HEK293 (cell line): ENCODE data around the gene TRAF3.
"Not testable (repeated sequence)": the region's sequence is repeated elsewhere in the genome, so short reads cannot be mapped to it uniquely, and the experiment has no call there.

ENCODE experiments used
- CTCF ChIA-PET: fragments of 350-600 bp; formaldehyde crosslinking; extraction: SDS; loops from one replicate; lab custom pipeline; 2021; ENCODE audit warnings: antibody characterized with exemption; lab: Yijun Ruan, JAX
- POLR2A ChIA-PET: fragments of 300-600 bp; formaldehyde crosslinking; extraction: SDS; loops from one replicate; lab custom pipeline; 2020; ENCODE audit warnings: antibody characterized with exemption, inconsistent platforms; lab: Yijun Ruan, JAX
- H3K27ac ChIP-seq: fragments of 200-500 bp; sonication (Bioruptor generic); 2 replicates; pipeline ENCODE4 v1.5.1; 2014; ENCODE audit warnings: low read depth, low read length, control low read depth, inconsistent platforms; ENCODE audit errors: extremely low read depth
- H3K36me3 ChIP-seq, 2 experiments: fragments of 200-500 bp in 1 of 2; sonication (Bioruptor generic) in 1 of 2; 1 replicate in 1 of 2; 2 replicates in 1 of 2; pipeline ENCODE4 v1.5.1; 2014 to 2017; ENCODE audit warnings: inconsistent platforms in 2 of 2, low read length in 2 of 2; ENCODE audit not compliant: control insufficient read depth in 2 of 2, insufficient read depth in 1 of 2
- H3K4me1 ChIP-seq: fragments of 200-500 bp; sonication (Bioruptor generic); 2 replicates; pipeline ENCODE4 v1.5.1; 2014; ENCODE audit warnings: mild to moderate bottlenecking, low read length, inconsistent platforms; ENCODE audit not compliant: control insufficient read depth, insufficient read depth
- H3K4me3 ChIP-seq: 2 replicates; pipeline ENCODE4 v1.5.1; 2011; ENCODE audit warnings: low read depth, mild to moderate bottlenecking, control low read depth, low read length, moderate library complexity
- H3K9me3 ChIP-seq: fragments of 200-500 bp; sonication (Bioruptor generic); 2 replicates; pipeline ENCODE4 v1.5.1; 2014; ENCODE audit warnings: low read depth, low read length, inconsistent platforms; ENCODE audit not compliant: control insufficient read depth, insufficient read depth
- AEBP2 ChIP-seq: fragments of 450-650 bp; formaldehyde crosslinking; IDR thresholded peaks from 2 replicates; pipeline ENCODE4 v1.5.1; 2016; ENCODE audit warnings: missing biosample characterization, missing genetic modification characterization, borderline replicate concordance
- EGR2 ChIP-seq: fragments of 450-650 bp; formaldehyde crosslinking; IDR thresholded peaks from 2 replicates; pipeline ENCODE4 v1.5.1; 2016; ENCODE audit warnings: low read depth, missing biosample characterization, missing genetic modification characterization
- GLI2 ChIP-seq: fragments of 450-650 bp; formaldehyde crosslinking; IDR thresholded peaks from 2 replicates; pipeline ENCODE4; 2017; ENCODE audit warnings: missing biosample characterization, missing genetic modification characterization, low read depth, borderline replicate concordance
- HIC1 ChIP-seq: fragments of 450-650 bp; formaldehyde crosslinking; IDR thresholded peaks from 2 replicates; pipeline ENCODE4 v1.5.1; 2016; ENCODE audit warnings: missing biosample characterization, missing genetic modification characterization
- KLF16 ChIP-seq: fragments of 450-650 bp; formaldehyde crosslinking; IDR thresholded peaks from 2 replicates; pipeline ENCODE4 v1.5.1; 2017; ENCODE audit warnings: missing biosample characterization, missing genetic modification characterization
- SALL2 ChIP-seq: fragments of 450-650 bp; formaldehyde crosslinking; IDR thresholded peaks from 2 replicates; pipeline ENCODE4 v1.5.0; 2017; ENCODE audit warnings: missing biosample characterization, mild to moderate bottlenecking, missing genetic modification characterization, borderline replicate concordance
- ZBTB1 ChIP-seq: fragments of 450-650 bp; formaldehyde crosslinking; IDR thresholded peaks from 2 replicates; pipeline ENCODE4 v1.5.1; 2016; ENCODE audit warnings: missing biosample characterization, missing genetic modification characterization
- ZBTB17 ChIP-seq: fragments of 450-650 bp; formaldehyde crosslinking; IDR thresholded peaks from 2 replicates; pipeline ENCODE4 v1.5.1; 2016; ENCODE audit warnings: missing biosample characterization, missing genetic modification characterization
- ZBTB20 ChIP-seq: fragments of 450-650 bp; formaldehyde crosslinking; IDR thresholded peaks from 2 replicates; pipeline ENCODE4 v1.5.1; 2016; ENCODE audit warnings: missing biosample characterization, missing genetic modification characterization
- ZFHX2 ChIP-seq: fragments of 450-650 bp; formaldehyde crosslinking; conservative IDR thresholded peaks from 2 replicates; pipeline ENCODE4 v1.5.1; 2016; ENCODE audit warnings: missing biosample characterization, missing genetic modification characterization
- ZNF169 ChIP-seq: fragments of 450-650 bp; formaldehyde crosslinking; IDR thresholded peaks from 2 replicates; pipeline ENCODE4 v1.5.1; 2016; ENCODE audit warnings: missing biosample characterization, missing genetic modification characterization
- ZNF214 ChIP-seq: fragments of 450-650 bp; formaldehyde crosslinking; IDR thresholded peaks from 2 replicates; pipeline ENCODE4 v1.5.1; 2017; ENCODE audit warnings: missing biosample characterization, mild to moderate bottlenecking, missing genetic modification characterization, borderline replicate concordance
- ZNF274 ChIP-seq, 2 experiments: fragments of 200-500 bp in 1 of 2; fragments of 450-650 bp in 1 of 2; sonication (Bioruptor generic) in 1 of 2; formaldehyde crosslinking in 1 of 2; IDR thresholded peaks; 2 replicates each; pipeline versions ENCODE4 v1.5.1 to v1.6.1; 2014 to 2016; ENCODE audit warnings: borderline replicate concordance in 1 of 2, inconsistent platforms in 1 of 2, low read length in 1 of 2, missing biosample characterization in 1 of 2, missing genetic modification characterization in 1 of 2
- ZNF350 ChIP-seq: fragments of 450-650 bp; formaldehyde crosslinking; IDR thresholded peaks from 2 replicates; pipeline ENCODE4 v1.5.0; 2017; ENCODE audit warnings: missing biosample characterization, mild to moderate bottlenecking, missing genetic modification characterization
- ZNF398 ChIP-seq: fragments of 450-650 bp; formaldehyde crosslinking; IDR thresholded peaks from 2 replicates; pipeline ENCODE4 v1.5.1; 2017; ENCODE audit warnings: missing biosample characterization, missing genetic modification characterization
- ZNF404 ChIP-seq: fragments of 450-650 bp; formaldehyde crosslinking; IDR thresholded peaks from 2 replicates; pipeline ENCODE4 v1.5.1; 2017; ENCODE audit warnings: missing biosample characterization, missing genetic modification characterization
- ZNF626 ChIP-seq: fragments of 450-650 bp; sonication (Bioruptor Pico); formaldehyde crosslinking; IDR thresholded peaks from 2 replicates; pipeline ENCODE4 v1.5.1; 2018; ENCODE audit warnings: missing biosample characterization, missing genetic modification characterization, inconsistent platforms
- ZNF768 ChIP-seq: fragments of 450-650 bp; formaldehyde crosslinking; IDR thresholded peaks from 2 replicates; pipeline ENCODE4 v1.5.1; 2018; ENCODE audit warnings: missing biosample characterization, mild to moderate bottlenecking, missing genetic modification characterization
- ZNF830 ChIP-seq: fragments of 450-650 bp; IDR thresholded peaks from 2 replicates; pipeline ENCODE4 v1.5.0; 2018; ENCODE audit warnings: missing biosample characterization, missing genetic modification characterization, low read depth, mild to moderate bottlenecking, moderate library complexity
- TF ChIP-seq, protein P1 (sequence below): fragments of 450-650 bp; formaldehyde crosslinking; IDR thresholded peaks from 2 replicates; pipeline ENCODE4 v1.5.1; 2016; ENCODE audit warnings: missing biosample characterization, missing genetic modification characterization
- TF ChIP-seq, protein P2 (sequence below): fragments of 450-650 bp; formaldehyde crosslinking; IDR thresholded peaks from 2 replicates; pipeline ENCODE4 v1.5.0; 2017; ENCODE audit warnings: missing biosample characterization, missing genetic modification characterization, borderline replicate concordance

The TRAF3 gene

GRCh38 chr14:102877511-102877910 is 100.3 kb downstream of the TRAF3 start:
- H3K36me3 ChIP-seq: peaks cover 16 to 54% of the 10 kb centered on the region in 2 experiments; a peak in 2 of 3 replicates
- not testable (repeated sequence) for H3K4me3 ChIP-seq, H3K4me1 ChIP-seq, H3K27ac ChIP-seq, H3K9me3 ChIP-seq
- ChIA-PET CTCF (interaction anchor here (0.7 to 1.0 kb wide), 2 partner anchors 101 to 165 kb away, joined by 3 to 6 read pairs; no protein-coding TSS in a partner anchor), POLR2A (interaction anchor here (0.8 kb wide), 1 partner anchor 73 kb away, joined by 3 read pairs; no protein-coding TSS in a partner anchor)
- TF ChIP-seq ZBTB17 (tag by site-specific recombination): peak; percentile 99

DNA sequence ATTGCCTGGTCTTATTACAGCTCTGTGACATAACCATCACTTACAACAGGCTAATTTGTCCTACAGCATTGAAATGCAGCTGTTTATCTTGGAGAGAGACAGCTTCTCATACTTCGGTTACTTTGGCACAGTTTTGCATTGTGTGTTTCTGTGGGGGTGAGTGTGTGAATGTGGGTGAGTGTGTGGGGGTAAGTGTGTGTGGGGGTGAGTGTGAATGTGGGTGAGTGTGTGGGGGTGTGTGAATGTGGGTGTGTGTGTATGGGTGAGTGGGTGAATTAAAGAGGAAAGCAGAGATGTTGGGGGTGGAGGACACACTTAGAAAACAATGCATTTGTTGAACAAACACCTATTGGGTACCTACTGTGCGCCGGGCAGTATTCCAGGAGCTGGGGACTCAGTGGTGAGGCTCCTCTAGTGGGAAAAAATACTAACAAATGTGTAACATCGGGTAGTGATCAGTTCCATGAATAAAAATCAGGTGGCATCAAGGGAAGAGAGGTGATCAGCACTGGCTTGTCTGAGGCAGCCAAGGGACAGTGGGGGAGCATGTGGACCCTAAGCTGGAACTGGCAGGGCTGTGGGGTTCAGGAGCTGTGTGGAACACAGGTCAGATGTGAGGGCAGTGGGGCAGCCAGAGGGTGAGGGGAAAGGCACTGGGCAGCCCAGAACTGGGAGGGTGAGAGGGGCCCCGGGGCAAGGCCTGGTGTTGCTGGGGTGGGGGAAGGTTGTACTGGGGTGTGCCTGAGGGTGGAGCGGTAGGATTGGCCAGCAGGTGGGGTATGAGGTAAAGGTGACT is 101.1 kb downstream of the TRAF3 start:
- H3K36me3 ChIP-seq: peaks cover 17 to 51% of the 10 kb centered on the region in 2 experiments; a peak in 2 of 3 replicates
- H3K4me3 ChIP-seq: no peak overlapping the region
- no peaks in the 10 kb centered on the region for H3K4me1 ChIP-seq
- CTCF ChIA-PET: interaction anchor here (0.6 to 1.0 kb wide), 2 partner anchors 166 to 207 kb away, joined by 3 read pairs; no protein-coding TSS in a partner anchor
- TF ChIP-seq ZNF768 (tag by site-specific recombination) (no peak), ZNF830 (tag by site-specific recombination) (no peak), ZNF169 (tag by site-specific recombination) (no peak), AEBP2 (tag by site-specific recombination) (no peak), ZNF626 (tag by site-specific recombination) (no peak), ZNF274 (IDR thresholded peaks at IDR 0.05; ENCODE audit: low read length) (no peak), ZNF274 (tag by site-specific recombination; IDR thresholded peaks at IDR 0.05; ENCODE audit: borderline replicate concordance) (no peak), SALL2 (no peak), ZNF350 (tag by site-specific recombination) (no peak), ZNF404 (no peak), ZNF214 (tag by site-specific recombination) (no peak), KLF16 (tag by site-specific recombination) (no peak), EGR2 (tag by site-specific recombination) (peak; percentile 100), ZBTB20 (tag by site-specific recombination) (peak; percentile 42; the same call in 1 of the 2 replicates), ZNF398 (peak; percentile 79), GLI2 (tag by site-specific recombination) (no peak), HIC1 (tag by site-specific recombination) (no peak), ZFHX2 (tag by site-specific recombination) (peak; percentile 100), ZBTB1 (tag by site-specific recombination) (no peak)
- TF ChIP-seq, protein P1, sequence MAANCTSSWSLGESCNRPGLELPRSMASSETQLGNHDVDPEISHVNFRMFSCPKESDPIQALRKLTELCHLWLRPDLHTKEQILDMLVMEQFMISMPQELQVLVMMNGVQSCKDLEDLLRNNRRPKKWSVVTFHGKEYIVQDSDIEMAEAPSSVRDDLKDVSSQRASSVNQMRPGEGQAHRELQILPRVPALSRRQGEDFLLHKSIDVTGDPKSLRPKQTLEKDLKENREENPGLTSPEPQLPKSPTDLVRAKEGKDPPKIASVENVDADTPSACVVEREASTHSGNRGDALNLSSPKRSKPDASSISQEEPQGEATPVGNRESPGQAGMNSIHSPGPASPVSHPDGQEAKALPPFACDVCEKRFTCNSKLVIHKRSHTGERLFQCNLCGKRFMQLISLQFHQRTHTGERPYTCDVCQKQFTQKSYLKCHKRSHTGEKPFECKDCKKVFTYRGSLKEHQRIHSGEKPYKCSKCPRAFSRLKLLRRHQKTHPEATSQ (tag by site-specific recombination): no peak
- TF ChIP-seq, protein P2, sequence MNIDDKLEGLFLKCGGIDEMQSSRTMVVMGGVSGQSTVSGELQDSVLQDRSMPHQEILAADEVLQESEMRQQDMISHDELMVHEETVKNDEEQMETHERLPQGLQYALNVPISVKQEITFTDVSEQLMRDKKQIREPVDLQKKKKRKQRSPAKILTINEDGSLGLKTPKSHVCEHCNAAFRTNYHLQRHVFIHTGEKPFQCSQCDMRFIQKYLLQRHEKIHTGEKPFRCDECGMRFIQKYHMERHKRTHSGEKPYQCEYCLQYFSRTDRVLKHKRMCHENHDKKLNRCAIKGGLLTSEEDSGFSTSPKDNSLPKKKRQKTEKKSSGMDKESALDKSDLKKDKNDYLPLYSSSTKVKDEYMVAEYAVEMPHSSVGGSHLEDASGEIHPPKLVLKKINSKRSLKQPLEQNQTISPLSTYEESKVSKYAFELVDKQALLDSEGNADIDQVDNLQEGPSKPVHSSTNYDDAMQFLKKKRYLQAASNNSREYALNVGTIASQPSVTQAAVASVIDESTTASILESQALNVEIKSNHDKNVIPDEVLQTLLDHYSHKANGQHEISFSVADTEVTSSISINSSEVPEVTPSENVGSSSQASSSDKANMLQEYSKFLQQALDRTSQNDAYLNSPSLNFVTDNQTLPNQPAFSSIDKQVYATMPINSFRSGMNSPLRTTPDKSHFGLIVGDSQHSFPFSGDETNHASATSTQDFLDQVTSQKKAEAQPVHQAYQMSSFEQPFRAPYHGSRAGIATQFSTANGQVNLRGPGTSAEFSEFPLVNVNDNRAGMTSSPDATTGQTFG: 0 out of 2 replicates have a peak, but pooled peaks have one; percentile 20
- H3K9me3 ChIP-seq: no peaks in the 10 kb centered on the region
- POLR2A ChIA-PET: interaction anchor here (0.8 kb wide), 1 partner anchor 74 kb away, joined by 3 read pairs; no protein-coding TSS in a partner anchor
- no peak overlapping the region for H3K27ac ChIP-seq
